DMS53 treated with DMSO at 0.1 percent for 48 hours (cell line): Measurements from ENCODE around the gene PALLD.
"Not testable (repeated sequence)": the region's sequence is repeated elsewhere in the genome, so short reads cannot be mapped to it uniquely, and the experiment has no call there.

Source experiments
- DNase-seq: peaks from one replicate; lab custom pipeline; 2025; ENCODE audit not compliant: unreplicated experiment; lab: John Stamatoyannopoulos, UW

PALLD gene

DNA sequence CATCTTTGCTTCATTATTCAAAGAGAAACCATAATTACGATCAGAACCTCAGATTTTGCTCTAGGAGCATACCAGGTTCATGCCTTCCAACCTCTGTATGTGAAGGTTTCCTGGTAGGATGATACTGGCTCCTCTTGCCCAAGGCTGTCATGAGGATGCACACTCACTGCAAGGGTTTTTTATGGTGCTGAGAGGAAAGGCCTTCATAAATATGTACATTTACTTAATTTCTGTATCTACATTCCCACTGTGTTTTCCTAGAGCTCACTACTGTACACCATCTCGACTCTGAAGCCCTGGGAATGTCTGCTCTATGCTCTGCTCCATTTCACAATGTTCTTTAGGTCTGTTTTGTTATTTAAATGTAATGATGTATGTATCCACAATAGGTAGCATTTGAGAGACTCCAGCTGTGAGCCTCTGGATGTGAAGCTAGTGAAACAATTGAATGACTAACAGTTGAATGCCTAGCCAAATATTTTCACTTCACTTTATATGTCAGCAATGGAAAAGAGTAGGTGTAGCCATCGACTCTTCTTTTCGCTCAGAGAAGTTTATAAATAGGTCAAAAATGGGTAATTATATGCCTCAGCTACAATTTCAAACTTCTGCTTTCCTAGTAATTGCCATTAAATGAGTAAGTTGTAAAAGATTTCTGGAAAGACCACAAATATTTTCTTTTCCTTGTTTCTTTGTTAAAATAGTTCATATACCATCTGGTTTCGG lies 228.0 kb downstream of the PALLD start:
- DNase-seq, result no peak

DNA sequence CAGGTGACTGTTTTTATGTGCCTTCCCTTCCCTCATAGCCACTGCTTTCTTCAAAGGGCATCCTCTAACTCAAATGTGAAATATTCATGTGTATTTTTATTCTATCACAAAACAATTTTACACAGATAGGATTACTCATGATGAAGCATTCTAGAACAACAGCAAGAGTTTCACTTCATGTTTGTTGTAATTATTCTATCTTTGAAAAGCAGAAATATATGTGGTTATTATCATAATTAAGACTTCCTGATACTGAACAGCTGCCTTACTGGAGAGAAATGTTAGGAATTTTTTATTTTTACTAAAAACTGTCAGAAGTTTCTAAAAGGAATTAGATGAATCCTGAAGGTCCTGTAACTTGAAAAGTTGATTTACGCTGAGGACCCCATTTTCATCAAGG lies 229.1 kb downstream of the PALLD start:
- DNase-seq, result no peak

DNA sequence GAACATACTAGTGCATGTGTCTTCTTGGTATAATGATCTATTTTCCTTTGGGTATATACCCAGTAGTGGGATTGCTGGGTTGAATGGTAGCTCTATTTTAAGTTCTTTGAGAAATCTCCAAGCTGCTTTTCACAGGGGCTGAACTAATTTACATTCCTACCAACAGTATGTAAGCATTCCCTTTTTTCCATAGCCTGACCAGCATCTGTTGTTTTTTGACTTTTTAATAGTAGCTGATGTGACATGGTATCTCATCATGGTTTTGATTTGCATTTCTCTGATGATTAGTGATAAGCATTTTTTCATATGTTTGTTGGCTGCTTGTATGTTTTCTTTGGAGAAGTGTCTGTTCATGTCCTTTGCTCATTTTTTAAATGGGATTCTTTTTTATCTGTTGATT lies 230.3 kb downstream of the PALLD start:
- not testable (repeated sequence) for DNase-seq

DNA sequence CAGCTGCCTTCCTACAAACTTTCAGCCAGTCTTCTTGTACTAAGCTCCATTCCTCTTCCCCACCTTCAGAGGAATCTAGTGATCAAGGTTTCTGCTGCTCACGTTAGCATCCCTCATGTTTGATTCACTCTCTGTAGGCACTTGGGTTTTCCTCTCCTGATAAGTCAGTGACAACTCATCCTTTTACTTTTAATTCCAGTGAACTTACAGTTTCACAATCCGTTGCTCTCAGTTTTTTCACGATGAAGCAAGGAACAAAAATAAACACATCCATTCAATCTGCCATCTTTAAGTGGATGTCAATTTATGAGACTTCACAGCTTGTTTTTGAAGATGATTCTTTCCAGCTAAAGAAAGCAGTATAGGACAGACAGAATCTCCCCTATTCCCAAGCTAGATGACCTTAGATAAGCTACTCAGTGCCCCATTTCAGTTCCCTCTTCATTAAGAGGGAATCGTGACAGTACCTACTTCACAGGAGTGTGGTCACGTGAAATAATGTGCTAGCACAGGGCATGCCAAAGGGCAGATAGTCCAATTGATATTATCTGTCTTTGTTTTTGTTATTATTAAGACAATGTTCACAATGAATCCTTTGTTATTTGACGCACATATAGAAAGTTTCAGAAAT lies 234.3 kb downstream of the PALLD start:
- no peak for DNase-seq

DNA sequence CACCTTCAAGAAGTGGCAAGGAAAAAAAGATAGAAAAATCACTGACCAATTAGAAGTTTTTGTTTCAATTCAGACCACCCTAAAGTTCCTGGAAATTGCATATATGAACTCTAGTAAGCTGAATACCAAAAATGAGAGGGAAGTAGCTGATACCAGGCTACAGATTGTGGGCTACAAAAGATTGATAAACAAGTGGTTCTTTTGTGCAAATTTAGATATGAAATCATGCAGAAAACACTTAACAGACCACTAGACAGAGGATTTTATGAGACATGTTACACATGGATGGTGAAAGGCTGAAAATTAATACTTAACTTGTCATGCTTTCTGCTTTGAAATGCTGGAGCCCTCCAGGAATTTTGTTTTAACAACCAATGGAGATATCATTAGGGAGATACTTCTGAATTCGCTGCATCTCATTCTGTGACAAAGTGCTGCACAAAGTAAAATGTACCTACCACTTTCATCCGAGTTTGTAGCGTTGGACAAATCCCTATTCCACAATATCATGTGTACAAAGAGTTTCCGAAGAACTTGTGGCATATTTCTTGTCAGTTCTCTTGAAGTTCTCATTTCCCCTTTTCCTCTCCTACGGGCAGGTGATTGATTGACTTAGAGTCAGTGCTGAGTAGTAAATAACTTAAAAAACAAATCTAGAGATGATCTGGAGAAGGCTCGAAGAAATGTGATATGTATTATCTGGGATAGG lies 235.0 kb downstream of the PALLD start:
- DNase-seq, result peak; percentile 9

DNA sequence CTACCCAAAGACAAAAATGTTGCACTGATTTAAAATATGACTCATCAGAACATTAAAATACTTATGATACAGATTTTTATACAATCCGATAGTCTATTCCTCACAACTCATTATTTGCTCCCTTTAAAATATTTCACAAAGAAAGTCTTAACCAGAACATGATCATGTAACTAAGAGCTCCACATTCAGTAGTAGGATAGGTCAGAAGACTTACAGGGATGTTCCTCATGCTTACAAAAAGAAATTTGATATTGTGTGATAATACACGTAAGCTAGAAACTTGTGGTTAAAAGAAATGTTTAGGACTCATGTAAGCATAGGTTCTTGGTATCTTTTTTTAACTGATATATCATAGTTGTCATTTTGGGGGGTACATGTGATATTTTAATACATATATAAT lies 235.9 kb downstream of the PALLD start:
- DNase-seq, result no peak

DNA sequence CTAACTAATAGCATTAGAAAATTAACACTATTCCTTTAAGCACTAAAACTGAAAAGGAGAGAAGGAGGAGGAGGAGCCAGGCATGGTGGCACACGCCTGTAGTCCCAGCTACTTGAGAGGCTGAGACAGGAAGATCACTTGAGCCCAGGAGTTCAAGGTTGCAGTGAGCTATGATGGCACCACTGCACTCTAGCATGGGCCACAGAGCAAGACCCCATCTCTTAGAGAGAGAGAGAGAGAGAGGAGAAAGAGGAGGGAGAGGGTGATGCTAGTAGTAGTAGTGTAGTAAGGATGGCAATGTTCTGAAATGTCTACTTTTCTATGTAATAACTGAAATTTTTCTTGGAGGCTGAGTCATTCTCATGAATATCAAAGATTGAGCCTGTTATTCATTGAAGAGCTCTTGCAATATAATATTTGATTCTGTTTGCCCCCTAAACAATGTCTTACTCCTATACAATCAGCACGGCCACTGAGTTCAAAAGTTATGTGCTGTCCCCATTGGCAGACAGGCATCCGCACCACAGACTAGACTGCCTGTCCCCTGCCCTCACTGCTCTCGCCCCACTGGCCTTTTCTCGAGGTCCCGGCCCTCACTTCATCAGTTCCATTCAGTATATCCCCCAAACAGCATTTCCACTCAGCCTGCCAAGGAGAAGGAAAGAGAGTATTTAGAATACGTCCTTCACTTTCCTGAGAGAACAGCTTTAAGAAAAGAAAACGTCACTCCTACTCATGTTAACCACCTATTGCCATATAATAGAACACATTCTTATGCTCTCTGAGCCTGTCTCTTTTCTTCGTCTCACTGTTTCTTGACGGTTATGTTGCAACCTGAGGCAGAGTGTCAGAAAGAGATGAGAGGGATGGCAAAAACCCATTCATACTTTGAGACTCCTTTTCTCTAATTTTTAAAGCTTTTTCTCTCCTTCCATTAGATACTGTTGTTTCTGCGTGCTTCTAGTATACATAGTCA lies 238.1 kb downstream of the PALLD start:
- DNase-seq, result no peak

DNA sequence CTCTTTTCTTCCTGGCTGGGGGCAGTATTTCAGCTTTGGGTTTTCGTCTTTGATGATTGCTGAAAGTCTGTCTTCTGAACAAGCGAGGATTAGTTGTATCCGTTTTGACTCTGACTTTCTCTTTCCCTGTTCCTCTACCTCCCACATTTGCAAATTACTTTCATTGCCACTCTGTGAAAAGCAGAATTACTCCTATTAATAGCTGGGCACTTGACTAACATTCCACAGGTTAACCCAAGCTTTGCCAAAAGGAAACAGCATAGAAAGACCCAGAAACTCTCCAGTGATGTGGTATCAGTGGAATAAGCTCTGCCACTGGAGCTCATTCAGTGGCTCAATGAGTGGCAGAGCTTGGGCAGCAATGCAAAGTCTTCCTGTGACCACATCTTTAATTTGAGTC lies 238.9 kb downstream of the PALLD start:
- no peak for DNase-seq

DNA sequence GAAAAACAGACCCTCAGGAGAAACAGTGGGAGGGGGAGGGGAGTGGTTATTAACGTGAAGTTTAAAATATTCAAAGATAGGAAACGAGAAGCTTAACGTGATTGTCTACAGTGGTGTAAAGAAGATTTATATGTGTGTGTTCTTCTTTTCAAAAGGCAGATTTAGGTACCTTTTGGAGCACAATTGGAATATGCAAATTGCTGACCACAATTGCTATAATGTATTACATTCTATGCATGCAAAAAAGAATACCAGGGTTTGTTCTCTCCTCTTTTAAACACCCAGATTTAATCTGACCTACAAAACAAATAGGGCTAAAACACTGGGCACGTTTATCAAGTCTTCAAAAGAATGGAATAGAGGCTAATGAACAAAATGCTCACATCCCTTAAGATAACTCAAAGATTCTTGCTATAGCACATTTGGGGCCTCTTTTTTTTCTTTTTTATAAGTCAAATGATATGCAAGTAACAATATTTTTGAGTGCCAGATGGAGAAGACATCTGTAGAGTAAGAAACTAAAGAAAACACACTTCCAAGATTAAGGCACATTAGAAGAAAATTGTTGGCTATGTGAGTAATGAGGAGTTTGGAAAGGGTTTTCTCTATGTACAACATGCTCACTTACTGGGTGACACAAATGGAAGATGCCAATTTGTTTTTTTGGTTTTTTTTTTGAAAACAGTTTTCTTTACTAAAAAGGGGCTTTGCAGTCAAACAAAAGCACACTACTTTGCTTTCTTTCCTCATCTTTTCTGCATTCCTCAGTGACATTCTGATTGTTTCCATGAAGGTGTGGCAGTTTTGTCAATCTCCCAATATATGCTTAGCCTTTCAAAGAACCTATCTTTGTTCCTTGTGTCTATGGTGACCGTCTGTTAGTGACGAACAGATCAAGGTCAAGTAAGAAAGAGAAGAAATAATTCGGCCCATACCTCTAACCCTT lies 240.3 kb downstream of the PALLD start:
- DNase-seq, result no peak

DNA sequence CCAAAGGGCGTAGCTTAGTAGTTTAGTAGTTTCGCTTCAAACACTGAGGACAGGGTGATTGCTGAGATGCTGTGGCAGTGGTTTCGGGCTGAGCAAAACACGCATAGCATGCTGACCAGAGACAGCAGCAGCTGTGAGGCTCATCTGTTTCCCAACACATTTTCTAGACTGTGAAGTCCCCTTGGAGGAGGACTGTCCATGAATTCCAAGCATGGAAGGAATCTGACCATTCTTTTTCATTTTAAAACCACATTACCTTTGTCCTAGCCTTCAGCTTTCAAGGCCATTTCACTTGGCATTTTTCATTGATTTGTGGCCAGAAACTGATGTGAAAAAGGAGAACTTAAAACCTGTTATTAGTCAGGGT lies 240.9 kb downstream of the PALLD start:
- no peak for DNase-seq

DNA sequence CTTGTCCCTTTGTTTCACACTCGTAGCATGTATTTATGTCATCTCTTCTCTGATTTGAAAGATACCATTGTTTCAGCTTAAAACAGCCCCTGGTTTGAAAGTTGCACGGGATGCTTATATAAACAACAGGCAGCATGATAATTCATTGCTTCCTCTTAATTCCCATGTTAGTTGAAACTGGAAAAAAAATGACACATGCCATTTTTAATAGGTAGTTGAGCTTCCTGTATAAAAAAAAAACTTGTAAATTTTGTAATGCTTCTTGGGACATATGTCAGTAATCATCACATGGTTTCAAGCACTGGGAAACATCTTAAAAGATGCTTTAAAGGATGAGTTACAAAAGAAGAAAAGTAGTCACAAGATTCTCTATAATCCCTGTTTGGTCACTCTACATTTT lies 243.0 kb downstream of the PALLD start:
- no peak for DNase-seq

DNA sequence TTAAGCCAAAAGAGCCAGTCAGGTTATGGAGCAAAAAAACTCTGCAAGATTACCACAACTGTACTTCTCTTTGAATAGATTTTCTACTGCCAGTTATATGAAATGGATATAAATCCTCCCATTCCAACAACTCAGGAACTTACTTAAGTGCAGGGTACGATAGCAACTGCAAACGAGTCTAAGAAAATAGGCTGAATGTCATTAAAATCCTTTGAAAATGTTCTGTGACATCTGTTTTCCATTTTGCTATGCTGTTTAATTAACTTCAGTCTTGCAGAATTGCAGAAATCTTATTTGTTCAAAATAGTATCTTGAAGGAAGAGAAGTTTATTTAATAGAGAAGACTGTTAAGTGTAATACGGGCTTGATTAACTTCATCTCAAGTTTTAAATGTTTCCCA lies 243.8 kb downstream of the PALLD start:
- no peak for DNase-seq

DNA sequence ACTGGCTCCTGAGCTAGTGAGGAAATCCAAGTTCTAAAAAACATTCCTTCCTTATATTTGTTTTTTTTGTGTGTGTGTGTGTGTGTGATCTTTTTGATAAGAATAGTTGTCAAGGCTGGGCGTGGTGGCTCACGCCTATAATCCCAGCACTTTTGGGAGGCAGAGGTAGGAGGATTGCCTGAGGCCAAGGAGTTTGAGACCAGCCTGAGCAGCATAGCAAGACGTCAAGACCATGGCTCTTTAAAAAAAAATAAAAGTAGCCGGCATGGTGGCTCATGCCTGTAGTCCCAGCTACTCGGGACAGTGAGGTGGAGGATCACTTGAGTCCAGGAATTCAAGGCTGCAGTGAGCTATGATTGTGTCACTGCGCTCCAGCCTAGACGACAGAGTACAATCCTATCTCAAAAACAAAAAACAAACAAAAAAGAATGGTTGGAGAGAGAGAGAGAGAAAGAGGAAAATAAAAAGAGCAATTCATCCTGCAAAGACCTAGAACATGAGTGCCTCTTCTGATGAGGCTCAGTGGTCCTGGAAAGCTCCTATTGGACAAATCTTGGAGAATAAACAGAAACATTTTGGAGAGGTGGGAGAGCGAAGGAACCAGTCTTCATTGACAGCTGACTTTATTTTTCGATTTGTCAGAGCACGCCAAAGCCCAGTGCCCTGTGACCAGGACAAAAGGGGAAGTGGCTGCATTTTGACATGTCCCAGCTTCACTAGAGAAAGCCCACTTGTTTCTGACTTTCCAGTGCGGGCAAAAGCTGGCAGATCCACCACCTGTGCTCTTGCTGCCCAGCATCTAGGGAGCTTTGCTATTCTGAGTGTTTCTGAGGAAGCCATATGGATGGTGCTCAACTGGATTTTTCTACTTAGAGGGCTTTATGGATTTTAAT lies 244.7 kb downstream of the PALLD start:
- no peak for DNase-seq

DNA sequence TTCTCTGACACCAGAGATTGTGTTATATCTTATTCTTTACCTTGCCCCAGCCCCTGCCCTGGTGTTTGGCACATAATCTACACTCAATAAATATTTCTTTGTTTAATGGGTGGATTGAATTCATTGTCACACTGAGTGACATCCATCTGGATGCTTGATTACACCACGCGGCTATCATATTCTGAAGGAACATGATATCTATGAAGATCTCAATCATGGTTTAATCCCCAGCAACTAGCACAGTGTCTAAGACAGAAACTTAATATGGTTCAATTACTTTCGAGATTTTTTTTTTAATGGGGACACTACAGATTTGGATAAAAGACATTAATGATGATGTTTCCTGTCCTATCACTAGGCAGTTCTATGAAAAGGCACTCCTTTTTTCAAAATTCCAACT lies 246.3 kb downstream of the PALLD start:
- no peak for DNase-seq

DNA sequence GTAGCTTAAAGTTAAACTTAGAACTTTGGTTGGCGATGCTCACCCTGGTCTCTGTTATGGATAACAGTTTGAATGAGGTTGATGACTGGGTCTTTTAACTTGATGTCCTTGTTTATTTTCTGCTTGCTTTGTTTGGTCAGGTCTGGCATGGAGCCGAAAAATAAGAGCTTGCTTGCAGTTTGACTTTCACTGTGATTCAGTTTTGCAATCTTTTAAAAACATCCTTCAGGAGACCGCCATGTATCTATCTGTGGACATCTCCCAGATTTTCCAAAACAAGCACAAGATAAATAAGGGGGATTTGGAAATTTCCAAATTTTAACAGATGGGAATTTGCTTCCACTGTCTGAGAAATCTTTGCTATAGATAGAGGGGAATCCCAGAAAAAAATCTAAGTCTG lies 246.7 kb downstream of the PALLD start:
- peak; percentile 3 for DNase-seq

DNA sequence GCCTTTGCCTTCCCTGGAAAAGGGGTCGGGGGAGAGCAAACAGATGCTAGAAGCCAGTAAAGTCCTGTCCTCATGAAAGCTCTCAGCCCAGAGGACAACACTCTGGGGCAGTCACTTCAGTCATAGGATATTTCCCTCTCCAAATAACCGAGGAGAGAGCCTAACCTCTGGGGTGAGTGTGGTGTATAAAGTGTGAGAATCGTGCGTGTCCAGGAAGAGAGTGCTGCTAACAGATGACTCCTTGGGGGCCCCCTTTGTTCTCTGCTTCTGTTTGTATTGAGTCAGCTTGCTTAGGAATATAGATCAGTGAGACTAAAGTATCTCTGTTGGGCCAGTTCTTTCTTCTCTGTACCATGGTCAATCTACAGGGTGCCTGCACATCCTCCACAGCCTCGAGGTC lies 247.2 kb downstream of the PALLD start:
- peak; percentile 39 for DNase-seq

DNA sequence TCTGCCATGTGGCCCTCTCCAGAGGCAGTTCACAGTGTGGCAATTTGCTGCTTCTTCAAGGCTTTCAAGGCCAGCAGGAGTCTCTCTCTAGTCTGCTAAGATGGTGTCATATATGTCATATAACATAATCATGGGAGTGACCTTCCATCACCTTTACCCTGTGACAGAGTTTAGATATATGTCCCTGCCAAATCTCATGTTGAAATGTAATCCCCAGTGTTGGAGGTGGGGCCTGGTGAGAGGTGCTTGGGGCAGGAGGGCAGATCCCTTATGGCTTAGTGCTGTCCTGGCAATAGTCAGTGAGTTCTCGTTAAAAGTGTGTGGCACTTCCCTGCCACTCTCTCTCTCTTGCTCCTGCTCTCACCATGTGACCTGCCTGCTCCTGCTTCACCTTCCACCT lies 252.0 kb downstream of the PALLD start:
- no peak for DNase-seq

DNA sequence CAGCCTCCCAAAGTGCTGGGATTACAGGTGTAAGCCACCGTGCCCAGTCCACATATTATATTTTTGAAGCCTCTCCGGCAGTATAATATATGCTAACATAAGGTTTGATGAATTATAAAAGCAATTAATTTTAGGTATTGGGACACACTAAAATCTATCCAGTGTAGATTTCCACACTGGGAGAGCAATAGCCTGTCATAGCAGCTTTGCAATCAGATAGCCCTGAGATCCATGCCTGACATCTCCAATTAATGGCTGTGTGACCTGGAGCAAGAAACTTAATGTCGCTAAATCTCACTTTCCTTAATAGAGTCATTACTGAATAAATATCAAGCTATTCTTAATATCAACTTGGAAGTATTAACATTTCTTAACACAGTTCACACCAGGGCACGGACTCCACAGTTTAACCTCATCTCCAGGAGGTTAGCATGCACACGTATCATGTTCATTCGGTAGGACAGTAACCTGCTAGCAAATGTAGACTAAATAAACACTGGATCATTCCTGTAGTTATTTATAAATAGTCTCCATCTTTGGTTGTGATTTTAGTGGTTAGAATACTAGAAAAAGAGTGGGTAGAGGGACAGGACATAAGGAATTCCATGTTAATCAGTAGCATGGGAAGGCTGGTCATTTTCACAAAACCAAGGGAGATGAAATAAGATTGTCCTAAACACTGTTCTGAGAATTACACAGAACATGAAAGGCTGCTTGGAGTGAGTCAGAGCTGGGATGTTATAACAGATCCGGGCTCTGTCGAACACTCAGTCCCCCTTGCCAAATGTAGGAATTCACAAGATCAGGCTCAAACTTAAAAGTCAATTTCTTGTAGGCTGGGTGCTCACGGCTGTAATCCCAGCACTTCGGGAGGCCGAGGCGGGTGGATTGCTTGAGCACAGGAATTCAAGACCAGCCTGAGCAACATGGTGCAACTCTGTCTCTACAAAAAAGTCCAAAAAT lies 254.7 kb downstream of the PALLD start:
- no peak for DNase-seq
